Measurements from ENCODE around the gene ATP9B. TPM values are rescaled to one million over a fixed set of nuclear protein-coding genes. Genes with fewer than 3 reads are reported as not detected.

The ATP9B gene
- total and polyA plus RNA-seq, 10 donors, result 7.5 to 58.4 (median 42.7) TPM

- 85 to 96% (median 96%) methylated on average over 1 of the region's 1 CpG for WGBS, 5 donors
- Histone ChIP-seq H3K27ac (no peak overlapping the region), H3K4me1 (no peaks in the 10 kb centered on the region), H3K9me3 (no peaks in the 10 kb centered on the region), H3K27me3 (replicated peaks in 1 of 7) (no peaks in the 10 kb centered on the region), H3K36me3 (peaks cover 0 to 49% (median 2%) of the 10 kb centered on the region in 6 donors), H3K4me3 (no peak overlapping the region)
- TF ChIP-seq POLR2A (IDR thresholded peaks at IDR 0.05) (no peak), CTCF (IDR thresholded peaks at IDR 0.05 in 8 of 11, conservative IDR thresholded peaks at IDR 0.05 in 3 of 11) (no peak)
- no peak for DNase-seq
- intact Hi-C loops (cut with DNase I; ENCODE audit: low total_unique reads), result no loop called here
Observed at GRCh38 chr18:79222790-79223189, 153.6 kb downstream of the ATP9B start.

- no peak for DNase-seq
- WGBS, 5 donors, result 84 to 98% (median 87%) methylated on average over 1 of the region's 1 CpG
- Histone ChIP-seq H3K27ac (no peak overlapping the region), H3K9me3 (no peaks in the 10 kb centered on the region), H3K4me1 (no peaks in the 10 kb centered on the region), H3K4me3 (no peak overlapping the region), H3K27me3 (replicated peaks in 1 of 7) (no peaks in the 10 kb centered on the region), H3K36me3 (peaks cover 0 to 42% (median 2%) of the 10 kb centered on the region in 6 donors)
- intact Hi-C loops (cut with DNase I; ENCODE audit: low total_unique reads), result no loop called here
- TF ChIP-seq POLR2AphosphoS5 (IDR thresholded peaks at IDR 0.05) (no peak), POLR2A (IDR thresholded peaks at IDR 0.05) (no peak), CTCF (IDR thresholded peaks at IDR 0.05 in 8 of 11, conservative IDR thresholded peaks at IDR 0.05 in 3 of 11) (no peak)
Observed at GRCh38 chr18:79223431-79223830, 154.2 kb downstream of the ATP9B start.

- Histone ChIP-seq H3K27ac (no peak overlapping the region), H3K27me3 (replicated peaks in 1 of 7) (no peaks in the 10 kb centered on the region), H3K36me3 (peaks cover 0 to 38% (median 2%) of the 10 kb centered on the region in 6 donors), H3K4me1 (no peaks in the 10 kb centered on the region), H3K9me3 (no peaks in the 10 kb centered on the region), H3K4me3 (no peak overlapping the region)
- no peak for DNase-seq
- intact Hi-C loops (cut with DNase I; ENCODE audit: low total_unique reads), result no loop called here
- WGBS, 5 donors, result 79 to 97% (median 91%) methylated on average over 3 of the region's 3 CpGs
- no peak for TF ChIP-seq POLR2AphosphoS5 (IDR thresholded peaks at IDR 0.05)
- no peak for TF ChIP-seq POLR2A (IDR thresholded peaks at IDR 0.05)
- no peak for TF ChIP-seq CTCF (IDR thresholded peaks at IDR 0.05 in 8 of 11, conservative IDR thresholded peaks at IDR 0.05 in 3 of 11)
Observed at GRCh38 chr18:79224381-79224780, 155.2 kb downstream of the ATP9B start.

- TF ChIP-seq POLR2A (IDR thresholded peaks at IDR 0.05) (no peak), CTCF (IDR thresholded peaks at IDR 0.05 in 8 of 11, conservative IDR thresholded peaks at IDR 0.05 in 3 of 11) (no peak), POLR2AphosphoS5 (IDR thresholded peaks at IDR 0.05) (no peak)
- intact Hi-C loops (cut with DNase I; ENCODE audit: low total_unique reads), result no loop called here
- H3K4me1 ChIP-seq, result no peaks in the 10 kb centered on the region
- no peaks in the 10 kb centered on the region for H3K9me3 ChIP-seq
- no peak overlapping the region for H3K27ac ChIP-seq
- no peak for DNase-seq
- 39 to 63% (median 57%) methylated on average over 3 of the region's 3 CpGs for WGBS, 5 donors
- H3K4me3 ChIP-seq, result no peak overlapping the region
- no peaks in the 10 kb centered on the region for H3K27me3 ChIP-seq (replicated peaks in 1 of 7)
- peaks cover 0 to 15% (median 2%) of the 10 kb centered on the region in 6 donors for H3K36me3 ChIP-seq
Observed at GRCh38 chr18:79227621-79228020, 158.4 kb downstream of the ATP9B start.

Measured in spleen (tissue), 11 donors.